ENCODE measurements around the gene CCT5. TPM values are rescaled to one million over a fixed set of nuclear protein-coding genes. Genes with fewer than 3 reads are reported as not detected.

The CCT5 gene
- total and polyA plus RNA-seq, 10 of the 15 experiments (the other 5 are each of a cell fraction or from before 2014, with no cell fraction given): 376 to 637 (median 543) TPM

DNA sequence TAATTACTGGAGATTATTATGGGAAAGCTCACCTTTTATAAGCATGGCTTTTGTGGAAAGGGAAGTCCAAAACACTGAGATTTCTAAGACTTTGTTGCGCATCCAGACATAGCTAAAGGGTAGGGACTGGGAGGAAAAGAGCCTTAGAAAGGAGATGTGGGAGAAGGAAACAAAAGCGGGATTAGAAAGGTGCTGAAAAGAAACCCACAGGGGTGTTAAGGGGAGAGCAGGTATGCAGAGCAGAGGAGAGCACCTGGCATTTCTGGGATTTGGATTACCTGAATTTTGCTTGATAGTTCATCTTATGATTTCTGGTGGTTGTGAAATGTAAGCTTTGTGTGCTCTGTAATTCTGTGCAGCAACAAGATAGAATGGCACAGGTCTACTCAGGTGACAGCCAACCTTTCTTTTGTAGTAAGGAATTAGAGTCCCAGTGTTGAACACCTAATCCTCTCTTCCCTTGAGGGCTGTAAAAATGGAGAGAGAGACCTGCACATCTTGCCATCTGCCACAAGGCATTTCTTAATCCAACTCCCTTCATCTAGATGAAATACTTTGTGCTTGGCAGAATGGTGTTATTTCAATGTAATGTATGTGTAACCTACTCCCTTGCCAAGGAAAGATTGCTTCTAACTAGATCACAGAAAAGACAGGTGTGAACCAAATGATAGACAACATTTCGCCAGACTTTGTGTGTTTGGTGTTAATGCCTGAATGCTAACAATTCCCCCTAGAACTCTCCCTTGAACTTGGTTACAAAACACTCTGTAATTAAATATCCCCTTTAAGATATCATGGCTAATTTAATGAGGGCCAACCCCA, 47.8 kb upstream of the CCT5 start:
- CTCF ChIA-PET: no interaction called here
- RAD21 ChIA-PET (ENCODE audit: unreplicated experiment): no interaction called here
- no peak for ATAC-seq
- no peak overlapping the region for H3K4me2 ChIP-seq (ENCODE audit: control insufficient read depth, insufficient read depth)
- H3K9ac ChIP-seq (ENCODE audit: control insufficient read depth, insufficient read depth, low read length): no peak overlapping the region
- H4K20me1 ChIP-seq (ENCODE audit: control insufficient read depth, insufficient read depth): no peaks in the 10 kb centered on the region
- POLR2A ChIA-PET: no interaction called here
- intact Hi-C loops (cut with micrococcal nuclease; ENCODE audit: unreplicated experiment) (no loop called here), in situ Hi-C loops (cut with MboI) (no loop called here)
- no peaks in the 10 kb centered on the region for H3K79me2 ChIP-seq (ENCODE audit: control insufficient read depth, insufficient read depth, low read length)
- H3K27ac ChIP-seq (ENCODE audit: control insufficient read depth, insufficient read depth): no peak overlapping the region
- no peak for TF ChIP-seq ASH2L (IDR thresholded peaks at IDR 0.05; ENCODE audit: borderline replicate concordance, low read depth)
- no peak for TF ChIP-seq HDGF (IDR thresholded peaks at IDR 0.05)
- TF ChIP-seq RB1 (IDR thresholded peaks at IDR 0.05; ENCODE audit: borderline replicate concordance): no peak
- TF ChIP-seq EZH2 (IDR thresholded peaks at IDR 0.05; ENCODE audit: borderline replicate concordance, control insufficient read depth, low read depth, low read length): no peak
- no peak for TF ChIP-seq YY1 (IDR thresholded peaks at IDR 0.05; ENCODE audit: low read depth, low read length)
- no peak for TF ChIP-seq SMC3 (IDR thresholded peaks at IDR 0.05; ENCODE audit: borderline replicate concordance, low read length)
- no peak for TF ChIP-seq CREM (IDR thresholded peaks at IDR 0.05; ENCODE audit: low read depth)
- no peak for TF ChIP-seq GABPA (IDR thresholded peaks at IDR 0.05; ENCODE audit: low read depth)
- no peak for TF ChIP-seq CREB1 (IDR thresholded peaks at IDR 0.05; ENCODE audit: low read depth)
- TF ChIP-seq NR2F1 (conservative IDR thresholded peaks at IDR 0.05): no peak
- no peak for DNase-seq (ENCODE audit: low read depth, low spot score)
- no peaks in the 10 kb centered on the region; the same call in 2 of the 3 replicates for H3K9me3 ChIP-seq (replicated peaks; ENCODE audit: control insufficient read depth, insufficient read depth, low read length)
- no peaks in the 10 kb centered on the region for H3K27me3 ChIP-seq (replicated peaks in 1 of 2; ENCODE audit: control insufficient read depth in 2 of 2, insufficient read depth in 2 of 2, low read length in 1 of 2)
- H3K36me3 ChIP-seq (ENCODE audit: control insufficient read depth in 2 of 2, insufficient read depth in 2 of 2, low read length in 1 of 2): no peaks in the 10 kb centered on the region
- H3K4me1 ChIP-seq (ENCODE audit: control insufficient read depth, insufficient read depth, low read length): no peaks in the 10 kb centered on the region
- SMC1A ChIA-PET (ENCODE audit: uncharacterized antibody, unreplicated experiment): no interaction called here
- no peak overlapping the region for H2AFZ ChIP-seq (ENCODE audit: control insufficient read depth, low read depth, low read length)
- no TSS peak for BruUV-seq (replicated peaks)
- 81% methylated on average over 3 of the region's 3 CpGs for WGBS (ENCODE audit: insufficient coverage, insufficient replicate concordance, low lambda C conversion rate, missing lambda C conversion rate)
- FAIRE-seq: no peak
- no peak overlapping the region for H3K4me3 ChIP-seq

Measured in GM12878 (cell line).